Keratinocyte (primary cell): ENCODE data around the gene NEUROD1. TPM values are rescaled to one million over a fixed set of nuclear protein-coding genes. Genes with fewer than 3 reads are reported as not detected.
"Not testable (repeated sequence)": the region's sequence is repeated elsewhere in the genome, so short reads cannot be mapped to it uniquely, and the experiment has no call there.

Experiments
- DNase-seq: peaks from one replicate; pipeline ENCODE4 v3.0.0-alpha.2; 2011; ENCODE audit warnings: low read depth, missing footprints, low spot score
- FAIRE-seq: peaks from 2 replicates; lab custom pipeline; 2011; peaks lifted over from hg19 to GRCh38; lab: Jason Lieb, UNC
- H2AFZ ChIP-seq: 2 replicates; pipeline ENCODE4 v1.6.0; 2012; ENCODE audit warnings: low read length, control low read depth, inconsistent platforms; ENCODE audit not compliant: control insufficient read depth
- H3K27ac ChIP-seq: 2 replicates; pipeline ENCODE4 v1.5.1; 2011; ENCODE audit warnings: low read length; ENCODE audit not compliant: control insufficient read depth, insufficient read depth
- H3K27me3 ChIP-seq: 3 replicates; pipeline ENCODE4 v1.6.0; 2011; ENCODE audit warnings: low read length; ENCODE audit not compliant: control insufficient read depth, insufficient read depth; ENCODE audit errors: extremely low read depth
- H3K36me3 ChIP-seq, 2 experiments: 2 replicates in 1 of 2; 3 replicates in 1 of 2; pipeline ENCODE4 v1.5.1; 2011; ENCODE audit warnings: low read length in 2 of 2, mild to moderate bottlenecking in 1 of 2; ENCODE audit not compliant: control insufficient read depth in 2 of 2, insufficient read depth in 2 of 2; ENCODE audit errors: extremely low read depth in 1 of 2
- H3K4me1 ChIP-seq: 3 replicates; pipeline ENCODE4 v1.5.1; 2011; ENCODE audit warnings: low read length; ENCODE audit not compliant: control insufficient read depth, insufficient read depth; ENCODE audit errors: extremely low read depth
- H3K4me2 ChIP-seq: 3 replicates; pipeline ENCODE4 v1.6.0; 2011; ENCODE audit warnings: low read depth, low read length; ENCODE audit not compliant: control insufficient read depth, insufficient read depth; ENCODE audit errors: extremely low read depth
- H3K4me3 ChIP-seq, 3 experiments: fragments of 200-600 bp in 1 of 3; sonication (generic) in 1 of 3; 2 replicates in 2 of 3; 3 replicates in 1 of 3; pipeline ENCODE4 v1.5.1; 2011 to 2016; ENCODE audit warnings: low read length in 3 of 3, mild to moderate bottlenecking in 3 of 3, control low read depth in 2 of 3, inconsistent platforms in 1 of 3, low read depth in 1 of 3, mixed read lengths in 1 of 3, mixed run types in 1 of 3, moderate library complexity in 1 of 3; ENCODE audit not compliant: control insufficient read depth in 2 of 3, insufficient read depth in 2 of 3; ENCODE audit errors: extremely low read depth in 1 of 3
- H3K79me2 ChIP-seq: 2 replicates; pipeline ENCODE4 v1.6.0; 2012; ENCODE audit warnings: low read length; ENCODE audit not compliant: control insufficient read depth, insufficient read depth
- H3K9ac ChIP-seq: 3 replicates; pipeline ENCODE4 v1.6.0; 2011; ENCODE audit warnings: low read length; ENCODE audit not compliant: control insufficient read depth, insufficient read depth; ENCODE audit errors: extremely low read depth
- H3K9me1 ChIP-seq: 3 replicates; pipeline ENCODE4 v1.6.0; 2011; ENCODE audit warnings: low read length; ENCODE audit not compliant: control insufficient read depth, insufficient read depth; ENCODE audit errors: extremely low read depth
- H3K9me3 ChIP-seq: 2 replicates; pipeline ENCODE4 v1.5.1; 2012; ENCODE audit warnings: low read depth, low read length; ENCODE audit not compliant: control insufficient read depth
- H4K20me1 ChIP-seq: 3 replicates; pipeline ENCODE4 v1.6.0; 2011; ENCODE audit warnings: low read length; ENCODE audit not compliant: control insufficient read depth, insufficient read depth; ENCODE audit errors: extremely low read depth
- CTCF ChIP-seq, 3 experiments: IDR thresholded peaks in 1 of 3; conservative IDR thresholded peaks in 1 of 3; optimal IDR thresholded peaks in 1 of 3; 2 replicates in 2 of 3; 3 replicates in 1 of 3; pipeline versions ENCODE3 to v1.5.1; 2011; ENCODE audit warnings: low read length in 3 of 3, mild to moderate bottlenecking in 3 of 3, moderate library complexity in 2 of 3, control low read depth in 1 of 3, inconsistent platforms in 1 of 3; ENCODE audit not compliant: insufficient read depth in 2 of 3; ENCODE audit errors: extremely low read depth in 1 of 3
- EZH2 ChIP-seq: IDR thresholded peaks from one replicate; pipeline ENCODE4 v1.6.1; 2012; ENCODE audit warnings: inconsistent platforms, mild to moderate bottlenecking, low read length, moderate library complexity
- dilution Hi-C: fragments of 300-500 bp; cut with MboI; formaldehyde crosslinking; loops from one replicate; pipeline ENCODE4 v1.7.0; 2020; ENCODE audit warnings: low sequenced_read_pairs; ENCODE audit not compliant: extremely low pct_ligation_motif_present
- polyA plus RNA-seq, 5 experiments: library from polyadenylated mRNA; depleted of rRNA in 3 of 5; stranded (reverse) in 3 of 5; stranded (forward) in 1 of 5; unstranded in 1 of 5; fragments of >200 nt; gene quantifications; 1 replicate in 1 of 5; 2 replicates in 3 of 5; 3 replicates in 1 of 5; pipeline versions ENCODE4 v1.2.1 to v1.2.3, GENCODE V29; 2011 to 2012; ENCODE audit warnings: missing spikeins in 2 of 5, low read depth in 1 of 5, low replicate concordance in 1 of 5

NEUROD1 gene
- polyA plus RNA-seq, 1 donor (not counting 4 experiments of a cell fraction or from before 2014, with no cell fraction given) = not detected

- FAIRE-seq (peak; percentile 89), DNase-seq (peak; percentile 28)
- no peaks in the 10 kb centered on the region for H3K9me1 ChIP-seq
- dilution Hi-C loops = no loop called here
- H3K27me3 ChIP-seq = no peaks in the 10 kb centered on the region
- H3K9me3 ChIP-seq = no peaks in the 10 kb centered on the region
- H3K27ac ChIP-seq = no peak overlapping the region
- H3K36me3 ChIP-seq = no peaks in the 10 kb centered on the region
- H4K20me1 ChIP-seq = no peaks in the 10 kb centered on the region
- H3K79me2 ChIP-seq = no peaks in the 10 kb centered on the region
- peak overlapping the region; percentile 51 for H2AFZ ChIP-seq
- no peak overlapping the region for H3K4me2 ChIP-seq
- H3K4me3 ChIP-seq = no peak overlapping the region
- no peak overlapping the region for H3K9ac ChIP-seq
- no peaks in the 10 kb centered on the region for H3K4me1 ChIP-seq
- TF ChIP-seq EZH2 (no peak), CTCF (optimal IDR thresholded peaks at IDR 0.05 in 1 of 3, IDR thresholded peaks at IDR 0.05 in 1 of 3, conservative IDR thresholded peaks at IDR 0.05 in 1 of 3; ENCODE audit: extremely low read depth in 1 of 3, insufficient read depth in 2 of 3, low read length in 3 of 3) (peak; percentile 44 to 62 (median 49))
These were observed 34.8 kb upstream of the NEUROD1 start for GRCh38 chr2:181715033-181715630.

GRCh38 chr2:181711051-181711450, 30.7 kb upstream of the NEUROD1 start:
- H3K4me1 ChIP-seq, H2AFZ ChIP-seq, H3K79me2 ChIP-seq, H4K20me1 ChIP-seq, H3K4me3 ChIP-seq, H3K36me3 ChIP-seq, H3K4me2 ChIP-seq, H3K9me1 ChIP-seq, DNase-seq, H3K27ac ChIP-seq, H3K9ac ChIP-seq, dilution Hi-C loops, H3K27me3 ChIP-seq, H3K9me3 ChIP-seq: not testable (repeated sequence)
- peak; percentile 5 for FAIRE-seq

- H3K27me3 ChIP-seq, H3K4me1 ChIP-seq, H4K20me1 ChIP-seq, H3K9me3 ChIP-seq, H3K9me1 ChIP-seq, H3K79me2 ChIP-seq, H3K9ac ChIP-seq, dilution Hi-C loops, H2AFZ ChIP-seq, DNase-seq, H3K4me2 ChIP-seq, H3K4me3 ChIP-seq, H3K27ac ChIP-seq, H3K36me3 ChIP-seq, FAIRE-seq: not testable (repeated sequence)
These were observed 22.2 kb upstream of the NEUROD1 start for GRCh38 chr2:181702519-181702918.
